ENCODE measurements around the gene CLCN4.

CLCN4 gene

DNA sequence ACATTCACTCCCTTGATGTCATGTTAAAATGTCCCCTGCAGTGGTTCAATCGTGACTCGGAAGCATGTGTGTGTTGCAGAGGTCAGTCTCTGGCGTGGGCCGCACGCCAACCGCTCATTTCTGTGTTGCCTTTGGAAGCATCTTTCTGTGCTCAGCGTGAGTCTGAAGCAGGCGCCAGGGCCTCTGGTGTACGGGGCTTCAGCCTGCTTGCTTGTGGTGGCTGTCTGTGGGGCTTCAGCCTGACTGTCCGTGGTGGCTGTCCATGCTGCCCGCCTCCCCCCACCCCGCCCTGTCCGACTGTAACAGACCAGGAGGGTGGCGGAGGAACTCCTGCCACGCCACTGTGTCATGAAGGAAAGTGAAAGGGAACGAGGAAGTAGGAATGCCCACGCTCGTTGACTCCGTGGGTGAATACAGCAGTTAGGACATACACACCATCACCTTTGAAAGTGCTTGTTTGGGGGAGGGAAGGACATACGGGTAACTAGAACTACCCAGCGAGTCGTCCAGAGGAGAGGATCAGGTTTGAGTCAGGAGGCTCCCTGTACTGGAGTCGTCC is 14.7 kb upstream of the CLCN4 start:
- no peak overlapping the region for H3K4me2 ChIP-seq
- no peaks in the 10 kb centered on the region for H3K4me1 ChIP-seq (ENCODE audit: low read depth, poor library complexity, severe bottlenecking)
- H2AFZ ChIP-seq (ENCODE audit: low read depth): no peak overlapping the region
- TF ChIP-seq, protein P1, sequence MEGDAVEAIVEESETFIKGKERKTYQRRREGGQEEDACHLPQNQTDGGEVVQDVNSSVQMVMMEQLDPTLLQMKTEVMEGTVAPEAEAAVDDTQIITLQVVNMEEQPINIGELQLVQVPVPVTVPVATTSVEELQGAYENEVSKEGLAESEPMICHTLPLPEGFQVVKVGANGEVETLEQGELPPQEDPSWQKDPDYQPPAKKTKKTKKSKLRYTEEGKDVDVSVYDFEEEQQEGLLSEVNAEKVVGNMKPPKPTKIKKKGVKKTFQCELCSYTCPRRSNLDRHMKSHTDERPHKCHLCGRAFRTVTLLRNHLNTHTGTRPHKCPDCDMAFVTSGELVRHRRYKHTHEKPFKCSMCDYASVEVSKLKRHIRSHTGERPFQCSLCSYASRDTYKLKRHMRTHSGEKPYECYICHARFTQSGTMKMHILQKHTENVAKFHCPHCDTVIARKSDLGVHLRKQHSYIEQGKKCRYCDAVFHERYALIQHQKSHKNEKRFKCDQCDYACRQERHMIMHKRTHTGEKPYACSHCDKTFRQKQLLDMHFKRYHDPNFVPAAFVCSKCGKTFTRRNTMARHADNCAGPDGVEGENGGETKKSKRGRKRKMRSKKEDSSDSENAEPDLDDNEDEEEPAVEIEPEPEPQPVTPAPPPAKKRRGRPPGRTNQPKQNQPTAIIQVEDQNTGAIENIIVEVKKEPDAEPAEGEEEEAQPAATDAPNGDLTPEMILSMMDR (conservative IDR thresholded peaks at IDR 0.05; ENCODE audit: low read depth, low read length): no peak
- no peaks in the 10 kb centered on the region for H3K27me3 ChIP-seq (ENCODE audit: insufficient read depth, low read depth)
- H3K4me3 ChIP-seq (IDR thresholded peaks at IDR 0.05; ENCODE audit: insufficient read depth, low read depth, low read length): no peak overlapping the region
- H3K27ac ChIP-seq: no peak overlapping the region
- no peaks in the 10 kb centered on the region for H3K79me2 ChIP-seq (ENCODE audit: insufficient read depth, low read depth)
- H3K9ac ChIP-seq: no peak overlapping the region
- H3K36me3 ChIP-seq (ENCODE audit: insufficient read depth): no peaks in the 10 kb centered on the region
- H4K20me1 ChIP-seq (ENCODE audit: insufficient read depth): no peaks in the 10 kb centered on the region

DNA sequence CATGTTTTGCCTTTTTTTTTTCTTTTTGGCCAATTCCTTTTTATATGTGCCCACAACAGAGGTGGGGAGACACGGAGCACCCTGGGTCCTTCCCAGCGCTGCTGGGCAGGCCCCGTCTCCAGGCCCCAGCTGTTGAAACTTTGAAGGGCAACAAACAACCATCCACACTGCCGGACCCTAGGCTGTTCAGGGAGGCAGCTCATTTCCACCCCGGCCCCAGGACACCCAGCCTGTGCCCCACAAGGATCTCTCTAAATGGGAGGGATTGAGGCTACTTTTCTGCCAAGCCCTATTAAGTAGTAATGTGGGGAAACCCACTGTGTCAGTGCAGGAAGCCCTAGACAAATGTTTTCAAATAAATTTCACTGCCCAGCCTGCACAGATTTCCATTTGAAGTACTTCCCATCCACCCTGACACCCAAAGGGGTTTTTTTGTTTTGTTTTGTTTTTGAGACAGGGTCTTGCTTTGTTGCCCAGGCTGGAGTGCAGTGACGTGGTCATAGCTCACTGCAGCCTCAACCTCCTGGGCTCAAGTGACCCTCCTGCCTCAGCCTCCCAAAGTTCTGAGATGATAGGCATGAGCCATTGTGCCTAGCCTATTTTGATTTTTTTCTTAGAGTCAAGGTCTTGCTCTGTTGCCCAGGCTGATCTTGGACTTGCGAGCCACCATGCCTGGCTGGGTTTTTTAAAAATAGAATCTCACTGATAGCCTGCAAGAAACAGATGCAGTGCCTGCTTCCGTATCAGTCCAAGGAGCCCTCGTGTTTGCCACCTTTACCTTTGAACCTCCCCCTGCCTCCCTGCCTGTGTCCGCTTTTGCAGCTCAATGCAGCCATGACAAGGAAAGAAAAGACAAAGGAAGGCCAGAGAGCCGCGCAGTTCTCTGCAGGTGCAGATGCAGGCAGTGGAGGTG is 13.4 kb upstream of the CLCN4 start:
- Histone ChIP-seq H3K4me1 (ENCODE audit: low read depth, poor library complexity, severe bottlenecking) (no peaks in the 10 kb centered on the region), H3K4me3 (IDR thresholded peaks at IDR 0.05; ENCODE audit: insufficient read depth, low read depth, low read length) (no peak overlapping the region), H4K20me1 (ENCODE audit: insufficient read depth) (no peaks in the 10 kb centered on the region), H2AFZ (ENCODE audit: low read depth) (no peak overlapping the region), H3K36me3 (ENCODE audit: insufficient read depth) (no peaks in the 10 kb centered on the region), H3K27me3 (ENCODE audit: insufficient read depth, low read depth) (no peaks in the 10 kb centered on the region), H3K27ac (no peak overlapping the region), H3K4me2 (no peak overlapping the region), H3K9ac (no peak overlapping the region), H3K79me2 (ENCODE audit: insufficient read depth, low read depth) (no peaks in the 10 kb centered on the region)
- TF ChIP-seq, protein P1 (conservative IDR thresholded peaks at IDR 0.05; ENCODE audit: low read depth, low read length): no peak

DNA sequence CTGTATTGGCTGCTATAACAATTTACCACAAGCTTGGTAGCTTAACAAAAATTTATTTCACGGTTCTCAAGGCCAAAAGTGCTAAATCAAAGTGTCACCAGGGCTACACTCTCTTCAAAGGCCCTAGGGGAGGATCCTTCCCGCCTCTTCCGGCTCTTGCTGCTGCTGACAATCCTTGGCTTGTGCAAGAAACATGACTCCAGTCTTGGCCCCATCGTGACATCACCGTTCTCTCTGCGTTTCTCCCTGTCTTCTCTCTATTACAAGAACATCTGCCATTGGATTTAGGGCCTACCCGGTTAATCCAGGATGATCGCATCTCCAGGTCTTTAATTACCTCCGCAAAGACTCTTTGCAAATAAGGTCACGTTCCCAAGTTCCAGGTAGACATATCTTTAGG is 10.4 kb upstream of the CLCN4 start:
- Histone ChIP-seq H3K79me2 (ENCODE audit: insufficient read depth, low read depth) (no peaks in the 10 kb centered on the region), H2AFZ (ENCODE audit: low read depth) (no peak overlapping the region), H3K4me1 (ENCODE audit: low read depth, poor library complexity, severe bottlenecking) (no peaks in the 10 kb centered on the region), H3K27me3 (ENCODE audit: insufficient read depth, low read depth) (no peaks in the 10 kb centered on the region), H3K9ac (no peak overlapping the region), H3K27ac (no peak overlapping the region), H3K4me2 (no peak overlapping the region), H3K36me3 (ENCODE audit: insufficient read depth) (no peaks in the 10 kb centered on the region), H4K20me1 (ENCODE audit: insufficient read depth) (no peaks in the 10 kb centered on the region), H3K4me3 (IDR thresholded peaks at IDR 0.05; ENCODE audit: insufficient read depth, low read depth, low read length) (no peak overlapping the region)
- TF ChIP-seq, protein P1 (conservative IDR thresholded peaks at IDR 0.05; ENCODE audit: low read depth, low read length): no peak

DNA sequence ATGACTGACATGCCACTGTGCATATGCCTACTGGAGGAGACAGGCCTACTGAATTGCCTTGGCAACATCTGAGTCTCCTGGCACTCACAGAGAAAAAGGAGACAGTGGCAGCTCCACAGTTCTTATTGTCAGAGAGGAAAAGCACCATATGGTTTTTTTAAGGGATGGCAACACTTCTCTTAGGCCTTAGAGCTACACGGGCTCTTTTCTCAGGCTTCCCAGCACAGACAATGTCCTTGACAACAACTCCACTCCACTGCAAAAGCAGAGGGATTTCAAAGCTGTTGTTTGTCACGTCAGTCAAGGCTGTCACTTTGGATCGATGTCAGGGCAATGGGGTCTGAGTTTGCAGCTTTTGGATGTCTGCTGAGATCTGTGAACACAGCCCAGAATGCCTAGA is 4.7 kb upstream of the CLCN4 start:
- Histone ChIP-seq H3K4me1 (ENCODE audit: low read depth, poor library complexity, severe bottlenecking) (no peaks in the 10 kb centered on the region), H4K20me1 (ENCODE audit: insufficient read depth) (no peaks in the 10 kb centered on the region), H3K79me2 (ENCODE audit: insufficient read depth, low read depth) (no peaks in the 10 kb centered on the region), H3K36me3 (ENCODE audit: insufficient read depth) (no peaks in the 10 kb centered on the region), H3K9ac (no peak overlapping the region), H3K4me2 (no peak overlapping the region), H3K27me3 (ENCODE audit: insufficient read depth, low read depth) (no peaks in the 10 kb centered on the region), H2AFZ (ENCODE audit: low read depth) (no peak overlapping the region), H3K4me3 (IDR thresholded peaks at IDR 0.05; ENCODE audit: insufficient read depth, low read depth, low read length) (no peak overlapping the region), H3K27ac (no peak overlapping the region)
- TF ChIP-seq, protein P1 (conservative IDR thresholded peaks at IDR 0.05; ENCODE audit: low read depth, low read length): no peak
